Measurements from ENCODE around the gene C4orf46.

DNA sequence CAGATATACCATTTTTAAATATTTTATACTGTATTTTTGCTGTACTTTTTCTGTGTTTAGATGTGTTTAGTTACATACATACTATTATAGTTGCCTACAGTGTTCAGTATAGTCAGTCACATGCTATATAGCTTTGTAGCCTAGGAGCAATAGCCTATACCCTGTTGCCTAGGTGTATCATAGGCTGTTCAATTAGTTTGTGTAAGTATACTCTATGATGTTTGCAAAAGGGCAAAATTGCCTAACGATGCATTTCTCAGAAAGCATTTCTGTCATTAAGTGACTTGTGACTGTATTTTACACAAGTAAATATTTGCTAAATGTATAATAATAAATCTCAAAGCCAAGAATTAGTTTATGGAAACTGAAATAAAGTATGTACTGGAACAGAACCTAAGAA lies 9.9 kb upstream of the C4orf46 start:
- TF ChIP-seq ZNF274 (IDR thresholded peaks at IDR 0.05; ENCODE audit: low read depth, low read length), result no peak
- TF ChIP-seq YY1 (IDR thresholded peaks at IDR 0.05; ENCODE audit: insufficient read depth, insufficient read length), result no peak
